A549 (cell line): ENCODE measurements around the gene UTP14C. TPM values are rescaled to one million over a fixed set of nuclear protein-coding genes. Genes with fewer than 3 reads are reported as not detected.

Experiments
- ATAC-seq, 2 experiments: fragments of 200-7000 bp in 1 of 2; fragments of >200 bp in 1 of 2; cut with Nextera tagmentation in 1 of 2; cut with Tn5 transposase in 1 of 2; 3 replicates each; pipeline versions ENCODE4 v1.8.0 to v1.9.1; 2018 to 2020; ENCODE audit warnings: mild to moderate bottlenecking in 1 of 2, moderate library complexity in 1 of 2
- CTCF ChIA-PET: fragments of 300-600 bp; sonication (Branson Sonifier 250); formaldehyde crosslinking; extraction: SDS; loops from one replicate; lab custom pipeline; 2021; ENCODE audit warnings: antibody characterized with exemption, inconsistent platforms; lab: Yijun Ruan, JAX
- POLR2A ChIA-PET: fragments of 350-600 bp; formaldehyde crosslinking; extraction: SDS; loops from one replicate; lab custom pipeline; 2021; ENCODE audit warnings: antibody characterized with exemption, inconsistent platforms; lab: Yijun Ruan, JAX
- DNase-seq, 2 experiments: peaks; one replicate each; pipeline versions ENCODE4 v3.0.0 to v3.0.0-alpha.2; 2011 to 2016; ENCODE audit warnings: low read depth in 1 of 2, low spot score in 1 of 2
- FAIRE-seq: peaks from 2 replicates; lab custom pipeline; 2011; peaks lifted over from hg19 to GRCh38; lab: Jason Lieb, UNC
- H3K27ac ChIP-seq, 2 experiments: fragments of >200 bp; sonication (Bioruptor Twin); formaldehyde crosslinking; 3 replicates each; pipeline ENCODE4 v1.5.1; 2016 to 2017
- H3K4me1 ChIP-seq: fragments of >200 bp; sonication (Bioruptor Twin); formaldehyde crosslinking; 3 replicates; pipeline ENCODE4 v1.6.1; 2016
- H3K4me2 ChIP-seq: fragments of >200 bp; sonication (Bioruptor Twin); formaldehyde crosslinking; 3 replicates; pipeline ENCODE4 v1.6.1; 2016
- H3K4me3 ChIP-seq: fragments of >200 bp; sonication (Bioruptor Twin); formaldehyde crosslinking; 3 replicates; pipeline ENCODE4 v1.5.1; 2016
- H3K9me3 ChIP-seq: fragments of >200 bp; sonication (Bioruptor Twin); formaldehyde crosslinking; 3 replicates; pipeline ENCODE4 v1.6.1; 2016
- BCL3 ChIP-seq: fragments of >200 bp; sonication (Bioruptor Twin); formaldehyde crosslinking; IDR thresholded peaks from 3 replicates; pipeline ENCODE4 v1.6.1; 2016
- CEBPB ChIP-seq, 2 experiments: fragments of >200 bp in 1 of 2; sonication (Bioruptor Twin) in 1 of 2; formaldehyde crosslinking in 1 of 2; IDR thresholded peaks; 2 replicates each; pipeline ENCODE4 v1.6.1; 2012 to 2016
- CHD2 ChIP-seq: fragments of 150-350 bp; IDR thresholded peaks from 2 replicates; pipeline ENCODE4 v1.6.1; 2014; ENCODE audit warnings: low read length; ENCODE audit not compliant: partially characterized antibody
- EHF ChIP-seq: fragments of 250-450 bp; sonication (Bioruptor Pico); IDR thresholded peaks from 2 replicates; pipeline ENCODE4 v1.5.0; 2020; ENCODE audit warnings: mild to moderate bottlenecking
- EP300 ChIP-seq, 2 experiments: fragments of >200 bp; sonication (Bioruptor Twin); formaldehyde crosslinking; IDR thresholded peaks; 2 replicates in 1 of 2; 3 replicates in 1 of 2; pipeline ENCODE4 v1.6.1; 2016 to 2017
- ESRRA ChIP-seq: fragments of 150-350 bp; IDR thresholded peaks from 2 replicates; pipeline ENCODE4 v1.6.1; 2014; ENCODE audit warnings: mild to moderate bottlenecking, low read length, borderline replicate concordance
- GATA3 ChIP-seq: IDR thresholded peaks from 2 replicates; pipeline ENCODE4 v1.6.1; 2012; ENCODE audit warnings: borderline replicate concordance
- HDAC2 ChIP-seq: fragments of 200-600 bp; sonication (generic); IDR thresholded peaks from 2 replicates; pipeline ENCODE4 v1.6.1; 2016
- HEYL ChIP-seq: fragments of 250-450 bp; sonication (Bioruptor Pico); IDR thresholded peaks from 2 replicates; pipeline ENCODE4 v1.8.0; 2021; ENCODE audit warnings: mild to moderate bottlenecking, moderate library complexity
- HOXB13 ChIP-seq: fragments of 250-450 bp; sonication (Bioruptor Pico); IDR thresholded peaks from 2 replicates; pipeline ENCODE4 v1.5.0; 2020; ENCODE audit warnings: low read depth, mild to moderate bottlenecking, moderate library complexity
- MAFK ChIP-seq: fragments of 450-650 bp; IDR thresholded peaks from 2 replicates; pipeline ENCODE4 v1.6.1; 2014; ENCODE audit not compliant: partially characterized antibody
- MYC ChIP-seq: IDR thresholded peaks from 2 replicates; pipeline ENCODE4 v1.6.1; 2012; ENCODE audit warnings: mild to moderate bottlenecking, inconsistent platforms, low read length, improper control_type of control experiment, borderline replicate concordance
- NR3C1 ChIP-seq: fragments of >200 bp; sonication (Bioruptor Twin); formaldehyde crosslinking; IDR thresholded peaks from 3 replicates; pipeline ENCODE4 v1.6.1; 2017
- POLR2A ChIP-seq: IDR thresholded peaks from 2 replicates; pipeline ENCODE4 v1.6.1; 2012; ENCODE audit warnings: mild to moderate bottlenecking, low read length
- RAD21 ChIP-seq, 2 experiments: fragments of >200 bp in 1 of 2; sonication (Bioruptor Twin) in 1 of 2; formaldehyde crosslinking in 1 of 2; IDR thresholded peaks in 1 of 2; conservative IDR thresholded peaks in 1 of 2; 2 replicates in 1 of 2; 3 replicates in 1 of 2; pipeline ENCODE4 v1.6.1; 2012 to 2018; ENCODE audit warnings: inconsistent platforms in 1 of 2
- RARB ChIP-seq: fragments of 250-450 bp; sonication (Bioruptor Pico); IDR thresholded peaks from 2 replicates; pipeline ENCODE4 v1.8.0; 2021; ENCODE audit warnings: mild to moderate bottlenecking, moderate library complexity
- RCOR1 ChIP-seq: fragments of 150-350 bp; IDR thresholded peaks from 2 replicates; pipeline ENCODE4 v1.6.1; 2014; ENCODE audit warnings: antibody characterized with exemption, low read length, low read depth
- RFX5 ChIP-seq: fragments of 450-650 bp; IDR thresholded peaks from 2 replicates; pipeline ENCODE4 v1.7.1; 2014; ENCODE audit warnings: antibody characterized with exemption, mild to moderate bottlenecking, moderate library complexity
- TP53 ChIP-seq: fragments of 250-450 bp; sonication (Bioruptor Pico); IDR thresholded peaks from 2 replicates; pipeline ENCODE4 v1.5.0; 2021; ENCODE audit warnings: mild to moderate bottlenecking, moderate library complexity
- ZC3H11A ChIP-seq: fragments of 450-650 bp; IDR thresholded peaks from 2 replicates; pipeline ENCODE4 v1.6.1; 2014; ENCODE audit warnings: antibody characterized with exemption, mild to moderate bottlenecking
- ZFP36 ChIP-seq: fragments of 450-650 bp; IDR thresholded peaks from 2 replicates; pipeline ENCODE4 v1.6.1; 2014; ENCODE audit warnings: borderline replicate concordance; ENCODE audit not compliant: partially characterized antibody
- WGBS: methylation state at CpG from one replicate; pipeline ENCODE4 v1.1.6; 2017; ENCODE audit errors: missing lambda C conversion rate; 5-methylcytosine and 5-hydroxymethylcytosine counted together
- polyA plus RNA-seq, 4 experiments: library from polyadenylated mRNA; depleted of rRNA in 3 of 4; stranded (reverse); fragments of >200 nt; fragmentation: RNase III in 1 of 4; extraction: RNeasy Plus Mini Kit Qiagen cat#74134 plus additional on column Dnase treatment in 1 of 4; gene quantifications; 2 replicates in 3 of 4; 3 replicates in 1 of 4; pipeline ENCODE4 v1.2.3, GENCODE V29; 2011 to 2017
- TF ChIP-seq, protein P1 (sequence below): fragments of 150-350 bp; IDR thresholded peaks from 2 replicates; pipeline ENCODE4 v1.6.1; 2014; ENCODE audit warnings: low read depth, mild to moderate bottlenecking, low read length
- TF ChIP-seq, protein P2 (sequence below): fragments of >200 bp; sonication (Bioruptor Twin); formaldehyde crosslinking; IDR thresholded peaks from 2 replicates; pipeline ENCODE4 v1.6.1; 2016
- TF ChIP-seq, protein P3 (sequence below): fragments of >200 bp; sonication (Bioruptor Twin); formaldehyde crosslinking; IDR thresholded peaks from 3 replicates; pipeline ENCODE4 v1.5.1; 2016
- TF ChIP-seq, protein P4 (sequence below): fragments of 450-650 bp; IDR thresholded peaks from 2 replicates; pipeline ENCODE4 v1.6.1; 2014; ENCODE audit warnings: antibody characterized with exemption
- TF ChIP-seq, protein P5 (sequence below): IDR thresholded peaks from 2 replicates; pipeline ENCODE4 v1.6.1; 2012; ENCODE audit warnings: low read depth, borderline replicate concordance

UTP14C gene
- polyA plus RNA-seq, 2 of the 4 experiments (the other 2 are of a cell fraction): 8.6 to 15.1 TPM

GRCh38 chr13:52016296-52016695, 8.2 kb upstream of the UTP14C start:
- ChIA-PET POLR2A (no interaction called here), CTCF (interaction anchor here (1.0 kb wide), 1 partner anchor 13 kb away, joined by 3 read pairs; no protein-coding TSS in a partner anchor)
- H3K9me3 ChIP-seq: no peaks in the 10 kb centered on the region
- no peak overlapping the region for H3K27ac ChIP-seq
- peaks cover 5% of the 10 kb centered on the region; the same call in 1 of the 3 replicates for H3K4me1 ChIP-seq
- WGBS: 92% methylated on average over 1 of the region's 3 CpGs
- no peak overlapping the region for H3K4me2 ChIP-seq
- ATAC-seq (no peak), DNase-seq (no peak), FAIRE-seq (no peak)
- no peak overlapping the region for H3K4me3 ChIP-seq
- no peak for TF ChIP-seq ESRRA
- no peak for TF ChIP-seq EP300 (IDR thresholded peaks at IDR 0.05)

DNA sequence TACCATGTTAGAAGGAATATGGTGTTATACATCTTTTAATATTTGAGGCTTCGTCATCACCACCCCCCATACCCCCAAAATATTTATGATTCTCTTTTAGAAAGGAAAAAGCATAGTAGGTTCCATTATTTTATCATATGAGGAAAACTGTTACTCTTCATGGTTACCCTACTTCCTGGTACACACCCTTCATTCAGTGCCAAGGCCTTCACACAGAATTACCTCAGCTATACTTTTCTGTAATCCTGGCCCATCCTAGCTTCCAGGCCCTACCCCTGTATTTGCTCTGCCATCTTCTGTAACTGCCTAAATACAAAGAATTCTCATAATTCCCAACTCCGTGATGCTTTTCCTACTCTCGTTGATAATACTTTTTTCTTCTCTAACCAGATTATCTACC, 4.3 kb upstream of the UTP14C start:
- 93% methylated on average over 3 of the region's 3 CpGs for WGBS
- TF ChIP-seq NR3C1 (no peak), EP300 (IDR thresholded peaks at IDR 0.05) (no peak), RFX5 (no peak), EHF (no peak), HOXB13 (no peak), HDAC2 (no peak), CHD2 (no peak), MAFK (no peak), RARB (CRISPR knock-in tag) (no peak), POLR2A (no peak), BCL3 (no peak), ZC3H11A (no peak), RCOR1 (no peak), RAD21 (conservative IDR thresholded peaks at IDR 0.05 in 1 of 2, IDR thresholded peaks at IDR 0.05 in 1 of 2) (no peak), CEBPB (IDR thresholded peaks at IDR 0.05) (no peak), TP53 (CRISPR knock-in tag) (no peak), GATA3 (no peak)
- TF ChIP-seq, protein P1, sequence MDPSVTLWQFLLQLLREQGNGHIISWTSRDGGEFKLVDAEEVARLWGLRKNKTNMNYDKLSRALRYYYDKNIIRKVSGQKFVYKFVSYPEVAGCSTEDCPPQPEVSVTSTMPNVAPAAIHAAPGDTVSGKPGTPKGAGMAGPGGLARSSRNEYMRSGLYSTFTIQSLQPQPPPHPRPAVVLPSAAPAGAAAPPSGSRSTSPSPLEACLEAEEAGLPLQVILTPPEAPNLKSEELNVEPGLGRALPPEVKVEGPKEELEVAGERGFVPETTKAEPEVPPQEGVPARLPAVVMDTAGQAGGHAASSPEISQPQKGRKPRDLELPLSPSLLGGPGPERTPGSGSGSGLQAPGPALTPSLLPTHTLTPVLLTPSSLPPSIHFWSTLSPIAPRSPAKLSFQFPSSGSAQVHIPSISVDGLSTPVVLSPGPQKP: no peak
- TF ChIP-seq, protein P2, sequence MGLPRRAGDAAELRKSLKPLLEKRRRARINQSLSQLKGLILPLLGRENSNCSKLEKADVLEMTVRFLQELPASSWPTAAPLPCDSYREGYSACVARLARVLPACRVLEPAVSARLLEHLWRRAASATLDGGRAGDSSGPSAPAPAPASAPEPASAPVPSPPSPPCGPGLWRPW: no peak
- TF ChIP-seq, protein P3, sequence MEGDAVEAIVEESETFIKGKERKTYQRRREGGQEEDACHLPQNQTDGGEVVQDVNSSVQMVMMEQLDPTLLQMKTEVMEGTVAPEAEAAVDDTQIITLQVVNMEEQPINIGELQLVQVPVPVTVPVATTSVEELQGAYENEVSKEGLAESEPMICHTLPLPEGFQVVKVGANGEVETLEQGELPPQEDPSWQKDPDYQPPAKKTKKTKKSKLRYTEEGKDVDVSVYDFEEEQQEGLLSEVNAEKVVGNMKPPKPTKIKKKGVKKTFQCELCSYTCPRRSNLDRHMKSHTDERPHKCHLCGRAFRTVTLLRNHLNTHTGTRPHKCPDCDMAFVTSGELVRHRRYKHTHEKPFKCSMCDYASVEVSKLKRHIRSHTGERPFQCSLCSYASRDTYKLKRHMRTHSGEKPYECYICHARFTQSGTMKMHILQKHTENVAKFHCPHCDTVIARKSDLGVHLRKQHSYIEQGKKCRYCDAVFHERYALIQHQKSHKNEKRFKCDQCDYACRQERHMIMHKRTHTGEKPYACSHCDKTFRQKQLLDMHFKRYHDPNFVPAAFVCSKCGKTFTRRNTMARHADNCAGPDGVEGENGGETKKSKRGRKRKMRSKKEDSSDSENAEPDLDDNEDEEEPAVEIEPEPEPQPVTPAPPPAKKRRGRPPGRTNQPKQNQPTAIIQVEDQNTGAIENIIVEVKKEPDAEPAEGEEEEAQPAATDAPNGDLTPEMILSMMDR: no peak
- no peak overlapping the region for H3K4me3 ChIP-seq
- DNase-seq (no peak), ATAC-seq (no peak), FAIRE-seq (no peak)
- ChIA-PET POLR2A (no interaction called here), CTCF (no interaction called here)
- H3K4me2 ChIP-seq: no peak overlapping the region
- H3K4me1 ChIP-seq: no peaks in the 10 kb centered on the region
- H3K27ac ChIP-seq: no peak overlapping the region
- H3K9me3 ChIP-seq: no peaks in the 10 kb centered on the region

GRCh38 chr13:52022356-52022755, 2.1 kb upstream of the UTP14C start:
- ATAC-seq: no peak
- DNase-seq: no peak
- ChIA-PET POLR2A (no interaction called here), CTCF (no interaction called here)
- no peak overlapping the region for H3K27ac ChIP-seq
- no peak overlapping the region for H3K4me2 ChIP-seq
- no peaks in the 10 kb centered on the region for H3K9me3 ChIP-seq
- 95% methylated on average over 2 of the region's 2 CpGs for WGBS
- FAIRE-seq: no peak
- no peaks in the 10 kb centered on the region for H3K4me1 ChIP-seq
- H3K4me3 ChIP-seq: no peak overlapping the region
- TF ChIP-seq HEYL (CRISPR knock-in tag) (no peak), MYC (no peak), ZFP36 (no peak), RAD21 (conservative IDR thresholded peaks at IDR 0.05 in 1 of 2, IDR thresholded peaks at IDR 0.05 in 1 of 2) (no peak)
- TF ChIP-seq, protein P4, sequence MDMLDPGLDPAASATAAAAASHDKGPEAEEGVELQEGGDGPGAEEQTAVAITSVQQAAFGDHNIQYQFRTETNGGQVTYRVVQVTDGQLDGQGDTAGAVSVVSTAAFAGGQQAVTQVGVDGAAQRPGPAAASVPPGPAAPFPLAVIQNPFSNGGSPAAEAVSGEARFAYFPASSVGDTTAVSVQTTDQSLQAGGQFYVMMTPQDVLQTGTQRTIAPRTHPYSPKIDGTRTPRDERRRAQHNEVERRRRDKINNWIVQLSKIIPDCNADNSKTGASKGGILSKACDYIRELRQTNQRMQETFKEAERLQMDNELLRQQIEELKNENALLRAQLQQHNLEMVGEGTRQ: no peak
- TF ChIP-seq, protein P3: no peak
- TF ChIP-seq, protein P5, sequence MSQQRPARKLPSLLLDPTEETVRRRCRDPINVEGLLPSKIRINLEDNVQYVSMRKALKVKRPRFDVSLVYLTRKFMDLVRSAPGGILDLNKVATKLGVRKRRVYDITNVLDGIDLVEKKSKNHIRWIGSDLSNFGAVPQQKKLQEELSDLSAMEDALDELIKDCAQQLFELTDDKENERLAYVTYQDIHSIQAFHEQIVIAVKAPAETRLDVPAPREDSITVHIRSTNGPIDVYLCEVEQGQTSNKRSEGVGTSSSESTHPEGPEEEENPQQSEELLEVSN: no peak
- TF ChIP-seq, protein P1: no peak
